Karpas-422 (cell line): ENCODE measurements around the gene OR2F1. TPM values are rescaled to one million over a fixed set of nuclear protein-coding genes. Genes with fewer than 3 reads are reported as not detected.

Experiments
- DNase-seq: peaks from one replicate; pipeline ENCODE4 v3.0.0-alpha.2; 2015
- H2AFZ ChIP-seq: fragments of 200-600 bp; sonication (generic); 2 replicates; pipeline ENCODE4 v1.6.1; 2014; ENCODE audit warnings: antibody characterized with exemption, low read length, mixed read lengths
- H3K27ac ChIP-seq: fragments of 200-600 bp; sonication (generic); 2 replicates; pipeline ENCODE4 v1.5.1; 2014; ENCODE audit warnings: mild to moderate bottlenecking, low read length, moderate library complexity
- H3K27me3 ChIP-seq: fragments of 200-600 bp; sonication (generic); 2 replicates; pipeline ENCODE4 v1.6.1; 2014; ENCODE audit warnings: low read length, mixed read lengths
- H3K36me3 ChIP-seq: fragments of 200-600 bp; sonication (generic); 2 replicates; pipeline ENCODE4 v1.6.1; 2014; ENCODE audit warnings: low read length, mixed read lengths; ENCODE audit not compliant: insufficient read depth
- H3K4me1 ChIP-seq: fragments of 200-600 bp; sonication (generic); 2 replicates; pipeline ENCODE4 v1.6.1; 2014; ENCODE audit warnings: mild to moderate bottlenecking, low read length, mixed read lengths
- H3K4me2 ChIP-seq: fragments of 200-600 bp; sonication (generic); 2 replicates; pipeline ENCODE4 v1.6.1; 2014; ENCODE audit warnings: low read length, low read depth, mild to moderate bottlenecking; ENCODE audit not compliant: poor library complexity, severe bottlenecking
- H3K4me3 ChIP-seq: fragments of 200-600 bp; sonication (generic); 2 replicates; pipeline ENCODE4 v1.5.1; 2014; ENCODE audit warnings: mild to moderate bottlenecking, antibody characterized with exemption, low read length, mixed read lengths
- H3K79me2 ChIP-seq: fragments of 200-600 bp; sonication (generic); 2 replicates; pipeline ENCODE4 v1.6.1; 2014; ENCODE audit warnings: mild to moderate bottlenecking, low read length, mixed read lengths
- H3K9ac ChIP-seq: fragments of 200-600 bp; sonication (generic); 2 replicates; pipeline ENCODE4 v1.6.0; 2014; ENCODE audit warnings: low read length
- H3K9me2 ChIP-seq: fragments of 200-600 bp; sonication (generic), shearing (Covaris generic); replicated peaks from 2 replicates; pipeline ENCODE4 v1.6.0; 2014; ENCODE audit warnings: mild to moderate bottlenecking, low read length, moderate library complexity; ENCODE audit not compliant: insufficient read depth
- H3K9me3 ChIP-seq: fragments of 300-700, 200-600 bp; sonication (generic); 2 replicates; pipeline ENCODE4 v1.6.1; 2014; ENCODE audit warnings: low read length, mixed read lengths
- H4K20me1 ChIP-seq: fragments of 200-600 bp; sonication (generic); 2 replicates; pipeline ENCODE4 v1.6.1; 2014; ENCODE audit warnings: mild to moderate bottlenecking, antibody characterized with exemption, low read length, low read depth; ENCODE audit not compliant: insufficient read depth
- total RNA-seq: library from RNA; depleted of rRNA; stranded (reverse); fragments of >200 nt; shearing (Covaris generic); gene quantifications from 2 replicates; pipeline ENCODE4 v1.2.3, GENCODE V29; 2014; ENCODE audit warnings: low replicate concordance

Gene OR2F1
- total RNA-seq, 1 experiment from 2014 or later = not detected

DNA sequence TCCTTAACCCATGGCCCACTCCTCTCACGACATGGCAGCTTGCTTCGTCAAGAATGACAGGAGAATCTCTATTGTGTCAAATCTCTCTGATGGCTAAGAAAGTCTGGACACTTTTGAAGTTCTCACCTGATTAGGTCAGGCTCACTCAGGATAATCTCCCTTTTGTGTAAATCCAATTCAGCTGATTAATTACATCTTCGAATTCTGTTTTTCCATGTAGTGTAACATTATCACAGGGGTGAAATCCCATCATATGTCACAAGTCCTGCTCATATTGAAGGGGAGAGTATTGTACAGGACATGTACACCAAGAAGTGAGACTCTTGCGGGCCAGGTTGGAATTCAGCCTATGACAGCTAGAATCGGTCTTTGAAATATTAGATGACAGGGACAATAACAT is 29.3 kb downstream of the OR2F1 start:
- Histone ChIP-seq H3K4me3 (no peak overlapping the region), H3K4me1 (no peaks in the 10 kb centered on the region), H4K20me1 (no peaks in the 10 kb centered on the region), H3K9ac (no peak overlapping the region), H3K9me2 (no peaks in the 10 kb centered on the region), H2AFZ (no peak overlapping the region), H3K4me2 (no peak overlapping the region), H3K27me3 (no peaks in the 10 kb centered on the region), H3K9me3 (no peaks in the 10 kb centered on the region), H3K79me2 (no peaks in the 10 kb centered on the region), H3K36me3 (no peaks in the 10 kb centered on the region), H3K27ac (no peak overlapping the region)
- no peak for DNase-seq

DNA sequence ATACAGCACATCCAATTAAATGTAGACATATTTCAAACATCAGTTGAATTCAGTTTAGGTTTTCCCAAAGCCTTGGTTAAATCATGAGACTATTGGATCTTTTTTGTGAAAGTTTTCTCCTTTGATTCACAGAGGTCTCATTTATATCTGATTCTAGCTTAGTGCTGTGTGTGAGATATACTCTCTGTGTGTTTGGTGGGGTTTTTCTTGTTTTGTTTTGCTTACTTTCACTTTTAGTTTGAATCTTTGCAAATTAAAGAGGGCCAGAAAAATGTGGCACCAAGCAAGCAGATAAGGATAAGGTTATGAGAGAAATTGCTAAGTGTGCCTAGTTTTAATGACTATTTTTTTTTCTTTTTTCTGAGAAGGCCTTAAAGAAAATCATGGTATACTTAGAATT is 32.9 kb downstream of the OR2F1 start:
- no peak overlapping the region for H2AFZ ChIP-seq
- no peaks in the 10 kb centered on the region for H3K9me2 ChIP-seq
- no peak overlapping the region for H3K27ac ChIP-seq
- H3K4me2 ChIP-seq = no peak overlapping the region
- no peaks in the 10 kb centered on the region for H3K4me1 ChIP-seq
- no peaks in the 10 kb centered on the region for H3K9me3 ChIP-seq
- no peaks in the 10 kb centered on the region for H3K79me2 ChIP-seq
- H4K20me1 ChIP-seq = no peaks in the 10 kb centered on the region
- no peaks in the 10 kb centered on the region for H3K36me3 ChIP-seq
- H3K4me3 ChIP-seq = no peak overlapping the region
- H3K27me3 ChIP-seq = no peaks in the 10 kb centered on the region
- no peak for DNase-seq
- H3K9ac ChIP-seq = no peak overlapping the region

DNA sequence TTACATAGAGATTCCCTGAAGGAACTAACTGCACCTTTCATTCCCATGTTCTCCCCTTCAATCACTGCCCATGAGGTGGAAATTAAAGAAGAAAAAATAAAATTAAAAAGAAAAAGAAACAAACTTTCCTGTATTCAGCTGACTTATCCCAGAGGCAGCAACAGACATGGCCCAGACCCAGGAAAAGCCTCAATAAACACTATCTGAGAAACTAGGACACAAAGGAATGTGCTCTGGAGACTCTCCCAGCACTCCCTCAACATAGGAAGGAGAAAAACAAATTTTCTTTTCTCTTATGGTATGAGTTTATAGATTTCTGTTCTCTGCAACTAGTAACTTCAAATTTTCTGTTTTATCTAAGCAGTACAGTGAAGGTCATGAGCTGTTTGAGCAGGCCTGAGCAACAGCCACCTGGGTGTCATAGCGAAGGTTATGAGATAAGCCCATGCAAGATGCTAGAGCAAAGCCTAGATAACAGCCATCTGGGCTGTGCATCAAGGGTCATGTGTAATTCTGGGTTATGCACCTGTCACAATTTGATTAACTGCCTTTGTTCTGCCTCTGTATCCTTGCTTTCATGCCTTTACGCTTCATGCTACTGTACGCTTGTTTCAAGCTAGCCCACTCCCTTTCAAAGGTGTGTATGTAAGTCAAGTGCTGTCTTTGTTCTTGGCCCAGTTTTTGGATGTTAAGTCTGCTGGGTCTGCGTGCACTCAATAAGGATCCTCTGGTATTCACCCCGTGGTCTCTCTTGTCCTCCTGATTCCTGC is 34.5 kb downstream of the OR2F1 start:
- DNase-seq = no peak
- Histone ChIP-seq H3K9ac (no peak overlapping the region), H3K27ac (no peak overlapping the region), H3K4me3 (no peak overlapping the region), H3K4me2 (no peak overlapping the region), H3K4me1 (no peaks in the 10 kb centered on the region), H3K79me2 (no peaks in the 10 kb centered on the region), H3K27me3 (no peaks in the 10 kb centered on the region), H3K36me3 (no peaks in the 10 kb centered on the region), H3K9me3 (no peaks in the 10 kb centered on the region), H4K20me1 (no peaks in the 10 kb centered on the region), H3K9me2 (no peaks in the 10 kb centered on the region), H2AFZ (no peak overlapping the region)

DNA sequence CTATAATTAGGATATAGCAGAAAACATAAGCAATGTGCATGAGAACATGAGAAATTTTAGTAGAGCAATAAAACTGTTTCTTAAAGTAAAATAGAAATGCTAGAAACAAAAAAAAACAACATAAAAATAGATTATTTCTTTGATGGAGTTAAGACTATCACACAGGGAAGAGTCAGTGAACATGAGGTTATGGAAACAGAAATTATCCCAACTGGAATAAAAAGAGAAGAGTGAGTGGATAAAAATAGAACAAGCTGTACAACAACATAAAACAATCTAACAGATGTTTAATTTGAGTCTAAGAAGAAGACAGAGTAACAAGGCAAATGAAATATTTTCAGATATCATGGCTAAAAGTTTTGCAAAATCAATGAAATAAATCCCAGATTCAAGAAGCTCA is 38.0 kb downstream of the OR2F1 start:
- no peaks in the 10 kb centered on the region for H3K27me3 ChIP-seq
- H3K79me2 ChIP-seq = no peaks in the 10 kb centered on the region
- H3K36me3 ChIP-seq = no peaks in the 10 kb centered on the region
- no peak overlapping the region for H3K27ac ChIP-seq
- no peak overlapping the region for H3K9ac ChIP-seq
- no peaks in the 10 kb centered on the region for H4K20me1 ChIP-seq
- H3K4me3 ChIP-seq = no peak overlapping the region
- no peaks in the 10 kb centered on the region for H3K9me3 ChIP-seq
- no peak for DNase-seq
- H3K4me2 ChIP-seq = no peak overlapping the region
- no peaks in the 10 kb centered on the region for H3K4me1 ChIP-seq
- no peaks in the 10 kb centered on the region for H3K9me2 ChIP-seq
- no peak overlapping the region for H2AFZ ChIP-seq

GRCh38 chr7:143993924-143994323 is 39.3 kb downstream of the OR2F1 start:
- Histone ChIP-seq H3K9me3 (no peaks in the 10 kb centered on the region), H2AFZ (no peak overlapping the region), H4K20me1 (no peaks in the 10 kb centered on the region), H3K27ac (no peak overlapping the region), H3K27me3 (no peaks in the 10 kb centered on the region), H3K36me3 (no peaks in the 10 kb centered on the region), H3K9me2 (no peaks in the 10 kb centered on the region), H3K4me2 (no peak overlapping the region), H3K4me1 (no peaks in the 10 kb centered on the region), H3K4me3 (no peak overlapping the region), H3K9ac (no peak overlapping the region), H3K79me2 (no peaks in the 10 kb centered on the region)
- DNase-seq = no peak

DNA sequence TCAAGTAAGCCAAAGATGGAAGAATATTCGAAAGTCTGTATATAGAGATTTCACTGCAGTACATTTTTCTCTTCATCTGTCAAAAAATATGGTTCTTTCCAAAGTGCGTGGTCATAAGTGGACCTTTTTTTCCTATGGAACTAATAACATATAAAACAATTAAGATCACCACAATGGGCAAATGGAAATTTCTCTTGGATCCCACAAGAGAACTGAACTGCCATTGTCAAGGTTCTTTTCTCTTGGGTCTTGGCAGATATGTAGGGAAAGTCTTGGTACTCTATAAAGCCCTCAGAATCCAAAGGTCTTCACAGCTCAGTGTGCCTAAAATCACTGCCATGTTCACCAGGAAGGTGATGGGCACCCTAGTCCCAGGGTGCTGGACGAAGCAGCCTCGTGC is 45.4 kb downstream of the OR2F1 start, which contains the start of gene OR6B1:
TSS of gene OR6B1 (plus strand) at position 301 of the 400 bp plus-strand sequence. CDS start 3,677 bp downstream, outside the sequence.
- H3K9me3 ChIP-seq = no peaks in the 10 kb centered on the region
- DNase-seq = no peak
- H3K27me3 ChIP-seq = no peaks in the 10 kb centered on the region
- H3K27ac ChIP-seq = no peak within 1 kb of the TSS
- no peaks in the 10 kb centered on the region for H3K79me2 ChIP-seq
- no peak within 1 kb of the TSS for H2AFZ ChIP-seq
- no peaks in the 10 kb centered on the region for H3K4me1 ChIP-seq
- no peak within 1 kb of the TSS for H3K4me2 ChIP-seq
- H3K9me2 ChIP-seq = no peaks in the 10 kb centered on the region
- H3K4me3 ChIP-seq = no peak within 1 kb of the TSS
- no peaks in the 10 kb centered on the region for H4K20me1 ChIP-seq
- no peak within 1 kb of the TSS for H3K9ac ChIP-seq
- no peaks in the 10 kb centered on the region for H3K36me3 ChIP-seq

- H3K9ac ChIP-seq = no peak overlapping the region
- DNase-seq = no peak
- H4K20me1 ChIP-seq = no peaks in the 10 kb centered on the region
- H3K9me2 ChIP-seq = no peaks in the 10 kb centered on the region
- no peaks in the 10 kb centered on the region for H3K36me3 ChIP-seq
- no peak overlapping the region for H3K4me2 ChIP-seq
- H3K9me3 ChIP-seq = no peaks in the 10 kb centered on the region
- H3K79me2 ChIP-seq = no peaks in the 10 kb centered on the region
- no peaks in the 10 kb centered on the region for H3K27me3 ChIP-seq
- no peak overlapping the region for H2AFZ ChIP-seq
- H3K27ac ChIP-seq = no peak overlapping the region
- H3K4me3 ChIP-seq = no peak overlapping the region
- no peaks in the 10 kb centered on the region for H3K4me1 ChIP-seq
These were observed 46.9 kb downstream of the OR2F1 start for GRCh38 chr7:144001543-144001942.

DNA sequence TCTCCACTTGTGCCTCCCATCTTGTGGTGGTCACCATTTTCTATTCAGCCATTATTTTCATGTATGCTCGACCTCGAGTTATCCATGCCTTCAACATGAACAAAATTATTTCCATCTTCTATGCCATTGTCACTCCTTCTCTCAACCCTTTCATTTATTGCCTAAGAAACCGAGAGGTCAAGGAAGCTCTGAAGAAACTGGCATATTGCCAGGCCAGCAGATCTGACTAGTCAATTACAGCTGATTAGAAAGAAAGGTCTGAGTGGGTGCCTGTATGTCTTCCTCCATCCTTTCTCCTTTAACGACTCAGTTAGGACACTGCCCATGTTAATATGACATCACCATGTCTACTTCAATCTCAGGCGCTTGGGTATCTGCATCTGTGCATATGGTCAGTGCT is 50.1 kb downstream of the OR2F1 start:
- no peaks in the 10 kb centered on the region for H3K36me3 ChIP-seq
- no peaks in the 10 kb centered on the region for H3K9me2 ChIP-seq
- no peak overlapping the region for H3K9ac ChIP-seq
- no peak overlapping the region for H3K4me2 ChIP-seq
- H3K4me1 ChIP-seq = no peaks in the 10 kb centered on the region
- no peak overlapping the region for H3K4me3 ChIP-seq
- H3K79me2 ChIP-seq = no peaks in the 10 kb centered on the region
- no peaks in the 10 kb centered on the region for H4K20me1 ChIP-seq
- no peak overlapping the region for H3K27ac ChIP-seq
- DNase-seq = no peak
- H2AFZ ChIP-seq = no peak overlapping the region
- H3K9me3 ChIP-seq = no peaks in the 10 kb centered on the region
- no peaks in the 10 kb centered on the region for H3K27me3 ChIP-seq
